Neural cell (in vitro differentiated cells): ENCODE measurements around the gene CMTM7. TPM values are rescaled to one million over a fixed set of nuclear protein-coding genes. Genes with fewer than 3 reads are reported as not detected.

ENCODE experiments used
- H2AFZ ChIP-seq: fragments of 200-600, 300-800 bp; sonication (generic), shearing (Covaris generic); 2 replicates; pipeline ENCODE4 v1.6.0; 2014; ENCODE audit warnings: low read depth, mild to moderate bottlenecking, antibody characterized with exemption, low read length, moderate library complexity
- H3F3A ChIP-seq: fragments of 200-600 bp; shearing (Covaris generic); 2 replicates; pipeline ENCODE4 v1.6.1; 2016; ENCODE audit warnings: mild to moderate bottlenecking, moderate library complexity, mixed read lengths, antibody characterized with exemption, low read length; ENCODE audit not compliant: insufficient read depth, poor library complexity, severe bottlenecking
- H3K27ac ChIP-seq: fragments of 200-600, 300-800 bp; sonication (generic), shearing (Covaris generic); 2 replicates; pipeline ENCODE4 v1.5.1; 2014; ENCODE audit warnings: mild to moderate bottlenecking, low read length, moderate library complexity
- H3K27me3 ChIP-seq: fragments of 300-800, 200-600 bp; sonication (generic), shearing (Covaris generic); 2 replicates; pipeline ENCODE4 v1.6.0; 2014; ENCODE audit warnings: mild to moderate bottlenecking, low read depth, low read length, moderate library complexity; ENCODE audit not compliant: insufficient read depth
- H3K36me3 ChIP-seq: fragments of 300-800, 200-600 bp; sonication (generic), shearing (Covaris generic); 2 replicates; pipeline ENCODE4 v1.5.1; 2014; ENCODE audit warnings: mild to moderate bottlenecking, antibody characterized with exemption, low read length, moderate library complexity; ENCODE audit not compliant: insufficient read depth
- H3K4me2 ChIP-seq: fragments of 300-800, 200-600 bp; sonication (generic), shearing (Covaris generic); 2 replicates; pipeline ENCODE4 v1.6.0; 2014; ENCODE audit warnings: mild to moderate bottlenecking, low read length
- H3K4me3 ChIP-seq: fragments of 300-800, 200-600 bp; sonication (generic), shearing (Covaris generic); 2 replicates; pipeline ENCODE4 v1.5.1; 2014; ENCODE audit warnings: mild to moderate bottlenecking, low read length, moderate library complexity
- H3K79me2 ChIP-seq: fragments of 200-600 bp; shearing (Covaris generic); replicated peaks from 2 replicates; pipeline ENCODE4 v1.6.0; 2014; ENCODE audit warnings: mild to moderate bottlenecking, low read length, moderate library complexity; ENCODE audit not compliant: insufficient read depth
- H3K9ac ChIP-seq: fragments of 300-800, 200-600 bp; sonication (generic), shearing (Covaris generic); 2 replicates; pipeline ENCODE4 v1.6.1; 2016; ENCODE audit warnings: mild to moderate bottlenecking, low read length, mixed read lengths
- H3K9me2 ChIP-seq: fragments of 200-600 bp; shearing (Covaris generic); 2 replicates; pipeline ENCODE4 v1.6.1; 2016; ENCODE audit warnings: mild to moderate bottlenecking, low read length, mixed read lengths; ENCODE audit not compliant: insufficient read depth
- H3K9me3 ChIP-seq: fragments of 200-600, 300-800 bp; sonication (generic), shearing (Covaris generic); 2 replicates; pipeline ENCODE4 v1.6.1; 2016; ENCODE audit warnings: mild to moderate bottlenecking, mixed run types, low read length, moderate library complexity, mixed read lengths
- H4K20me1 ChIP-seq: fragments of 200-600 bp; shearing (Covaris generic); 2 replicates; pipeline ENCODE4 v1.6.1; 2016; ENCODE audit warnings: mild to moderate bottlenecking, mixed run types; ENCODE audit not compliant: insufficient read depth
- EP300 ChIP-seq: fragments of 450-650 bp; conservative IDR thresholded peaks from 2 replicates; pipeline ENCODE4 v1.6.1; 2014; ENCODE audit warnings: antibody characterized with exemption, mild to moderate bottlenecking, moderate library complexity; ENCODE audit not compliant: poor library complexity, severe bottlenecking
- EZH2 ChIP-seq: fragments of 200-600, 300-800 bp; shearing (Covaris generic), sonication (generic); IDR thresholded peaks from 2 replicates; pipeline ENCODE4 v1.6.1; 2014; ENCODE audit warnings: antibody characterized with exemption, low read length, borderline replicate concordance, mild to moderate bottlenecking; ENCODE audit not compliant: insufficient read depth, poor library complexity, severe bottlenecking
- MXI1 ChIP-seq: fragments of 450-650 bp; conservative IDR thresholded peaks from 2 replicates; pipeline ENCODE4 v1.6.1; 2014; ENCODE audit warnings: antibody characterized with exemption, mild to moderate bottlenecking; ENCODE audit not compliant: poor library complexity, severe bottlenecking
- POLR2AphosphoS5 ChIP-seq: IDR thresholded peaks from 2 replicates; pipeline ENCODE4 v1.6.1; 2012
- RAD21 ChIP-seq: fragments of 450-650 bp; conservative IDR thresholded peaks from 2 replicates; pipeline ENCODE4 v1.6.1; 2014; ENCODE audit warnings: antibody characterized with exemption, mild to moderate bottlenecking, moderate library complexity
- SMC3 ChIP-seq: fragments of 450-650 bp; conservative IDR thresholded peaks from 2 replicates; pipeline ENCODE4 v1.6.1; 2014; ENCODE audit warnings: antibody characterized with exemption, mild to moderate bottlenecking, moderate library complexity; ENCODE audit not compliant: poor library complexity
- TAF1 ChIP-seq: IDR thresholded peaks from 2 replicates; pipeline ENCODE4 v1.6.1; 2012; ENCODE audit warnings: low read depth
- polyA plus RNA-seq: library from polyadenylated mRNA; depleted of rRNA; stranded (reverse); fragments of >200 nt; gene quantifications from 2 replicates; pipeline ENCODE4 v1.2.3, GENCODE V29; 2014
- TF ChIP-seq, protein P1 (sequence below): fragments of 450-650 bp; IDR thresholded peaks from 2 replicates; pipeline ENCODE4 v1.5.1; 2014; ENCODE audit warnings: antibody characterized with exemption, mild to moderate bottlenecking, moderate library complexity; ENCODE audit not compliant: poor library complexity, severe bottlenecking
- TF ChIP-seq, protein P2 (sequence below): IDR thresholded peaks from 2 replicates; pipeline ENCODE4 v1.6.1; 2012; ENCODE audit warnings: borderline replicate concordance

CMTM7 gene
- polyA plus RNA-seq, 1 donor from 2014 or later = 0.57 TPM

DNA sequence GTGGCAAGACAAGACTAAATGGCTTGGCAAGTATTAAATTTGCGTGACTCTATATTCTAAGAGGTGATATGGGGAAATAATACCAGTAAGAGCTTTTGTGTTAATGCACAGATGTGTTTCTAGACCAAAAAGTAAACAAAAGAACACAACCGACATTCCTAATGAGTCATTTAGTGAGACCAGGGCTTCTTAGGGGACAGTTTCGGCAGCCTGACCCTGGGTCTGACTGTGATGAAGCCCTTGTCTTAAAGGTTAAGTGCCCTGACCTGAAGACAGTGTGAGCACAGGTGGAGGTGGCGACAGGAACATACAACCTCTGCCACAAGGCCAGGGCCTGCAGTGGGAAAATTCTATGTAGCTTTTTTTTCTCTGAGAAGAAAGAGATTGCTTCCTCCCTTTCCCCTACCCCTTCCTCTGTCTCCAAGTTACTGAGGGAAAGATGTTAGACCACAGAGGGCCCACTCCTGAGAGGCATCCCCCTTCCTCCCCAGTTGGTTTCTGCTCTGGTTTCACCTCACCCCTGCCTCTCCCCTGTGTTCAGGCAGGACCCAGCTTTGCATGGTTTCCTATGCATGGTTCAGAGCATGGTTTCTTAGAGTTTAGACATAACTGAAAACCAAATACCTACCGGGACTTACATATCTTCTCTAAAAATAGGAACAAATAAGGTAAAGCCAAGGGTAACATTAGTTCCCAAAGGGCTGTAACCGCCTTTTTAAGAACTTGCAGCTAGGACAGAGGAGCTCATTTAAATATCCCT, 24.8 kb upstream of the CMTM7 start:
- no peak overlapping the region for H3K9ac ChIP-seq
- no peak overlapping the region for H2AFZ ChIP-seq
- no peaks in the 10 kb centered on the region for H3K36me3 ChIP-seq
- no peaks in the 10 kb centered on the region for H3F3A ChIP-seq
- no peaks in the 10 kb centered on the region for H3K79me2 ChIP-seq
- H3K4me3 ChIP-seq = no peak overlapping the region
- TF ChIP-seq, protein P1, sequence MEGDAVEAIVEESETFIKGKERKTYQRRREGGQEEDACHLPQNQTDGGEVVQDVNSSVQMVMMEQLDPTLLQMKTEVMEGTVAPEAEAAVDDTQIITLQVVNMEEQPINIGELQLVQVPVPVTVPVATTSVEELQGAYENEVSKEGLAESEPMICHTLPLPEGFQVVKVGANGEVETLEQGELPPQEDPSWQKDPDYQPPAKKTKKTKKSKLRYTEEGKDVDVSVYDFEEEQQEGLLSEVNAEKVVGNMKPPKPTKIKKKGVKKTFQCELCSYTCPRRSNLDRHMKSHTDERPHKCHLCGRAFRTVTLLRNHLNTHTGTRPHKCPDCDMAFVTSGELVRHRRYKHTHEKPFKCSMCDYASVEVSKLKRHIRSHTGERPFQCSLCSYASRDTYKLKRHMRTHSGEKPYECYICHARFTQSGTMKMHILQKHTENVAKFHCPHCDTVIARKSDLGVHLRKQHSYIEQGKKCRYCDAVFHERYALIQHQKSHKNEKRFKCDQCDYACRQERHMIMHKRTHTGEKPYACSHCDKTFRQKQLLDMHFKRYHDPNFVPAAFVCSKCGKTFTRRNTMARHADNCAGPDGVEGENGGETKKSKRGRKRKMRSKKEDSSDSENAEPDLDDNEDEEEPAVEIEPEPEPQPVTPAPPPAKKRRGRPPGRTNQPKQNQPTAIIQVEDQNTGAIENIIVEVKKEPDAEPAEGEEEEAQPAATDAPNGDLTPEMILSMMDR = no peak
- TF ChIP-seq SMC3 (no peak), RAD21 (no peak), POLR2AphosphoS5 (no peak), EP300 (no peak), MXI1 (no peak), EZH2 (no peak), TAF1 (no peak)
- TF ChIP-seq, protein P2, sequence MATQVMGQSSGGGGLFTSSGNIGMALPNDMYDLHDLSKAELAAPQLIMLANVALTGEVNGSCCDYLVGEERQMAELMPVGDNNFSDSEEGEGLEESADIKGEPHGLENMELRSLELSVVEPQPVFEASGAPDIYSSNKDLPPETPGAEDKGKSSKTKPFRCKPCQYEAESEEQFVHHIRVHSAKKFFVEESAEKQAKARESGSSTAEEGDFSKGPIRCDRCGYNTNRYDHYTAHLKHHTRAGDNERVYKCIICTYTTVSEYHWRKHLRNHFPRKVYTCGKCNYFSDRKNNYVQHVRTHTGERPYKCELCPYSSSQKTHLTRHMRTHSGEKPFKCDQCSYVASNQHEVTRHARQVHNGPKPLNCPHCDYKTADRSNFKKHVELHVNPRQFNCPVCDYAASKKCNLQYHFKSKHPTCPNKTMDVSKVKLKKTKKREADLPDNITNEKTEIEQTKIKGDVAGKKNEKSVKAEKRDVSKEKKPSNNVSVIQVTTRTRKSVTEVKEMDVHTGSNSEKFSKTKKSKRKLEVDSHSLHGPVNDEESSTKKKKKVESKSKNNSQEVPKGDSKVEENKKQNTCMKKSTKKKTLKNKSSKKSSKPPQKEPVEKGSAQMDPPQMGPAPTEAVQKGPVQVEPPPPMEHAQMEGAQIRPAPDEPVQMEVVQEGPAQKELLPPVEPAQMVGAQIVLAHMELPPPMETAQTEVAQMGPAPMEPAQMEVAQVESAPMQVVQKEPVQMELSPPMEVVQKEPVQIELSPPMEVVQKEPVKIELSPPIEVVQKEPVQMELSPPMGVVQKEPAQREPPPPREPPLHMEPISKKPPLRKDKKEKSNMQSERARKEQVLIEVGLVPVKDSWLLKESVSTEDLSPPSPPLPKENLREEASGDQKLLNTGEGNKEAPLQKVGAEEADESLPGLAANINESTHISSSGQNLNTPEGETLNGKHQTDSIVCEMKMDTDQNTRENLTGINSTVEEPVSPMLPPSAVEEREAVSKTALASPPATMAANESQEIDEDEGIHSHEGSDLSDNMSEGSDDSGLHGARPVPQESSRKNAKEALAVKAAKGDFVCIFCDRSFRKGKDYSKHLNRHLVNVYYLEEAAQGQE = no peak
- H4K20me1 ChIP-seq = no peaks in the 10 kb centered on the region
- H3K27ac ChIP-seq = no peak overlapping the region
- H3K9me2 ChIP-seq = no peaks in the 10 kb centered on the region
- no peaks in the 10 kb centered on the region for H3K27me3 ChIP-seq
- no peaks in the 10 kb centered on the region for H3K9me3 ChIP-seq
- H3K4me2 ChIP-seq = no peak overlapping the region

DNA sequence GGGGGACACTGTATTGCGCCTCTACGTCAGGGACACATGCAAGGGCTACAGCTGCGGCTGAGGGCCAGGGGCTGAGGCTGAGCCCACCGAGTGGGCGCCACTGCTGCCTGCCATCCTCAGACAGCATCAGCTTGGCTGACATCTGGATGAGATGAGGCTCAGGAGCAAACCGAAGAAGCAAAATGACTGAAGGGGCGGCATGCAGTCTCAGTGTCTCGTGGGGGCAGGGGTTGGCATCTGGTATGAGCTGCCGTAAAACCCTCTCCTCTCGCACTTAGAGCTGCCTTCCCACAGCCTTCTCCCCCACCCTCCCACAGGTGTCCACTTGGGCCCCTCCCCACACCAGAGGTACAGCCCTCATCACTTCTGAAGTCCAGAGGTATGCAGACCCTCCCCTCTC, 24.2 kb upstream of the CMTM7 start:
- Histone ChIP-seq H3K79me2 (no peaks in the 10 kb centered on the region), H3K9ac (no peak overlapping the region), H3K36me3 (no peaks in the 10 kb centered on the region), H3F3A (no peaks in the 10 kb centered on the region), H4K20me1 (no peaks in the 10 kb centered on the region), H3K9me2 (no peaks in the 10 kb centered on the region), H3K27me3 (no peaks in the 10 kb centered on the region), H3K27ac (no peak overlapping the region), H3K4me3 (no peak overlapping the region), H2AFZ (no peak overlapping the region), H3K9me3 (no peaks in the 10 kb centered on the region), H3K4me2 (no peak overlapping the region)
- no peak for TF ChIP-seq MXI1
